Measurements from ENCODE around the gene ERC2. TPM values are rescaled to one million over a fixed set of nuclear protein-coding genes. Genes with fewer than 3 reads are reported as not detected.

The ERC2 gene
- total and polyA plus RNA-seq, 2 of the 8 experiments (the other 6 are each of a cell fraction or from before 2014, with no cell fraction given) = 16.4 to 22.8 TPM

GRCh38 chr3:56370991-56371775 lies 97.1 kb downstream of the ERC2 start:
- no peak overlapping the region for H2BK120ac ChIP-seq (replicated peaks; ENCODE audit: low read depth, low read length)
- POLR2A ChIA-PET (ENCODE audit: partially characterized antibody) = interaction anchor here (1.3 kb wide), 1 partner anchor 10 kb away, joined by 4 read pairs; no protein-coding TSS in a partner anchor
- no peak overlapping the region for H2AK5ac ChIP-seq (ENCODE audit: low read depth, low read length)
- H3K56ac ChIP-seq (replicated peaks; ENCODE audit: insufficient read length, low read depth, low read length) = no peak overlapping the region
- no peak overlapping the region for H4K5ac ChIP-seq (ENCODE audit: insufficient read length, low read depth, low read length)
- H3K9me3 ChIP-seq (ENCODE audit: insufficient read depth in 2 of 2, low read depth in 1 of 2, low read length in 1 of 2) = peaks cover 0 to 7% of the 10 kb centered on the region in 2 experiments; a peak in 2 of 4 replicates
- no peaks in the 10 kb centered on the region for H3K79me1 ChIP-seq (ENCODE audit: low read depth, low read length)
- H3K79me2 ChIP-seq (ENCODE audit: control insufficient read depth in 1 of 2, insufficient read depth in 2 of 2, low read length in 2 of 2) = no peaks in the 10 kb centered on the region
- H2BK5ac ChIP-seq (ENCODE audit: low read depth, low read length) = no peak overlapping the region
- 67% methylated on average over 3 of the region's 3 CpGs; no CpG with 5 or more reads in 1 of the 2 experiments for whole genome bisulfite sequencing, 2 experiments (ENCODE audit: extremely low coverage in 1 of 2, insufficient coverage in 1 of 2, insufficient read length in 1 of 2, insufficient replicate concordance in 2 of 2, low coverage in 1 of 2, low lambda C conversion rate in 2 of 2, missing lambda C conversion rate in 1 of 2)
- no peak overlapping the region for H3K27ac ChIP-seq (ENCODE audit: low read depth, low read length)
- H2AFZ ChIP-seq (ENCODE audit: low read length) = no peak overlapping the region
- no peak overlapping the region for H3K4me3 ChIP-seq (ENCODE audit: extremely low read depth in 1 of 4, insufficient read depth in 2 of 4, low read depth in 3 of 4, low read length in 4 of 4)
- H3K4me1 ChIP-seq (replicated peaks in 1 of 4; ENCODE audit: control insufficient read depth in 3 of 4, insufficient read depth in 4 of 4, low read length in 3 of 4) = peaks cover 0 to 19% (median 6%) of the 10 kb centered on the region in 4 experiments; a peak in 2 of 7 replicates
- H4K8ac ChIP-seq (ENCODE audit: extremely low read depth, insufficient read depth, low read length) = no peak overlapping the region
- H3K23ac ChIP-seq (ENCODE audit: insufficient read length) = no peak overlapping the region
- CTCF ChIA-PET (ENCODE audit: partially characterized antibody) = interaction anchor here (0.9 to 1.5 kb wide), 4 partner anchors 10 to 77 kb away, joined by 3 to 5 read pairs (median 4); no protein-coding TSS in a partner anchor
- FAIRE-seq (no peak), DNase-seq (ENCODE audit: low read depth in 1 of 2, low spot score in 2 of 2) (no peak)
- no peak overlapping the region for H4K91ac ChIP-seq (replicated peaks; ENCODE audit: insufficient read length, low read length)
- no peaks in the 10 kb centered on the region for H3K27me3 ChIP-seq (replicated peaks in 1 of 4; ENCODE audit: control insufficient read depth in 3 of 4, extremely low read depth in 1 of 4, insufficient read depth in 3 of 4, low read length in 3 of 4)
- H2BK15ac ChIP-seq (ENCODE audit: low read length) = no peak overlapping the region
- peaks cover 0 to 8% (median 0%) of the 10 kb centered on the region in 4 experiments; a peak in 2 of 8 replicates for H3K36me3 ChIP-seq (ENCODE audit: control insufficient read depth in 2 of 4, insufficient read depth in 4 of 4, low read length in 3 of 4)
- no peaks in the 10 kb centered on the region for H3K23me2 ChIP-seq (ENCODE audit: low read depth, low read length)
- no peak overlapping the region for H3K4ac ChIP-seq (replicated peaks; ENCODE audit: insufficient read length, low read depth, low read length)
- no peak overlapping the region for H2BK12ac ChIP-seq (ENCODE audit: low read depth, low read length)
- H3K14ac ChIP-seq (ENCODE audit: insufficient read length) = no peak overlapping the region
- no peak overlapping the region for H3K18ac ChIP-seq (ENCODE audit: extremely low read depth, low read length)
- no peak overlapping the region for H3K4me2 ChIP-seq (ENCODE audit: insufficient read depth in 1 of 2, low read depth in 2 of 2, low read length in 2 of 2)
- H3K9ac ChIP-seq (replicated peaks in 1 of 4; ENCODE audit: extremely low read depth in 1 of 4, low read depth in 3 of 4, low read length in 3 of 4) = no peak overlapping the region
- H2BK20ac ChIP-seq (ENCODE audit: low read length) = no peak overlapping the region
- no peaks in the 10 kb centered on the region for H4K20me1 ChIP-seq (replicated peaks in 1 of 2; ENCODE audit: control insufficient read depth in 1 of 2, insufficient read depth in 2 of 2, low read length in 2 of 2)
- TF ChIP-seq SIRT6 (IDR thresholded peaks at IDR 0.05; ENCODE audit: low read length) (no peak), SRF (IDR thresholded peaks at IDR 0.05; ENCODE audit: low read depth, low read length) (no peak), CHD2 (IDR thresholded peaks at IDR 0.05; ENCODE audit: low read length) (no peak), TBP (IDR thresholded peaks at IDR 0.05; ENCODE audit: low read depth, low read length) (no peak), KDM1A (IDR thresholded peaks at IDR 0.05; ENCODE audit: borderline replicate concordance, low read length) (no peak), KDM5A (IDR thresholded peaks at IDR 0.05; ENCODE audit: low read length) (no peak), NRF1 (IDR thresholded peaks at IDR 0.05; ENCODE audit: low read depth, low read length) (no peak), SP1 (IDR thresholded peaks at IDR 0.05; ENCODE audit: low read depth, low read length) (no peak), CHD1 (IDR thresholded peaks at IDR 0.05; ENCODE audit: low read depth, low read length) (no peak), RXRA (IDR thresholded peaks at IDR 0.05; ENCODE audit: insufficient read depth, low read depth, low read length) (no peak), FOSL1 (IDR thresholded peaks at IDR 0.05; ENCODE audit: insufficient read depth, low read depth, low read length) (no peak), ATF2 (IDR thresholded peaks at IDR 0.05; ENCODE audit: low read length) (no peak)

Data from H1 (cell line).